Ovary (tissue), 3 donors: ENCODE results near the gene ARHGEF10L.

Experiments
- POLR2A ChIP-seq: fragments of 450-650 bp; IDR thresholded peaks from one replicate; pipeline ENCODE4 v1.6.1; 2017; ENCODE audit warnings: antibody characterized with exemption, mild to moderate bottlenecking, moderate library complexity
- TF ChIP-seq, protein P1 (sequence below), 3 donors: fragments of 450-650 bp in 2 of 3; fragments of 200-600 bp in 1 of 3; IDR thresholded peaks; one replicate each; pipeline versions ENCODE4 v1.5.1 to v1.8.0; 2016 to 2022; ENCODE audit warnings: antibody characterized with exemption in 3 of 3, mild to moderate bottlenecking in 1 of 3
- donor health status: DM: no; HTN: no; CAD: no.

DNA sequence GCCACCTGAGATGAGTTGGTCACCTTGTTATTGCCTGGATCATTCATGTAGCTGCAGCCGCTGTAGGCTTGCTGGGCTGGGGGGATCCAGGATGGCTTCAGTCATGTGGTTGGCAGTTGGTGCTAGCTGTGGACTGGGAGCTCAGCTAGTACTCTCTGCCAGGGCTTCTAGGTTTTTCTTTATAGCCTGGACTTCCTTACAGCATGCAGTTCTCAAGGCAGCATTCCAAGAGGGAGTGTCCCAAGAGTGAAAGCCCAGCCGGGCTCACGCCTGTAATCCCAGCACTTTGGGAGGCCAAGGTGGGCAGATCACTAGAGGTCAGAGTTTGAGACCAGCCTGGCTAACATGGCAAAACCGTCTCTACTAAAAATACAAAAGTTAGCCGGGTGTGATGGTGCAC, 192.0 kb downstream of the ARHGEF10L start:
- TF ChIP-seq, protein P1, sequence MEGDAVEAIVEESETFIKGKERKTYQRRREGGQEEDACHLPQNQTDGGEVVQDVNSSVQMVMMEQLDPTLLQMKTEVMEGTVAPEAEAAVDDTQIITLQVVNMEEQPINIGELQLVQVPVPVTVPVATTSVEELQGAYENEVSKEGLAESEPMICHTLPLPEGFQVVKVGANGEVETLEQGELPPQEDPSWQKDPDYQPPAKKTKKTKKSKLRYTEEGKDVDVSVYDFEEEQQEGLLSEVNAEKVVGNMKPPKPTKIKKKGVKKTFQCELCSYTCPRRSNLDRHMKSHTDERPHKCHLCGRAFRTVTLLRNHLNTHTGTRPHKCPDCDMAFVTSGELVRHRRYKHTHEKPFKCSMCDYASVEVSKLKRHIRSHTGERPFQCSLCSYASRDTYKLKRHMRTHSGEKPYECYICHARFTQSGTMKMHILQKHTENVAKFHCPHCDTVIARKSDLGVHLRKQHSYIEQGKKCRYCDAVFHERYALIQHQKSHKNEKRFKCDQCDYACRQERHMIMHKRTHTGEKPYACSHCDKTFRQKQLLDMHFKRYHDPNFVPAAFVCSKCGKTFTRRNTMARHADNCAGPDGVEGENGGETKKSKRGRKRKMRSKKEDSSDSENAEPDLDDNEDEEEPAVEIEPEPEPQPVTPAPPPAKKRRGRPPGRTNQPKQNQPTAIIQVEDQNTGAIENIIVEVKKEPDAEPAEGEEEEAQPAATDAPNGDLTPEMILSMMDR (IDR thresholded peaks at IDR 0.05): no peak
- no peak for TF ChIP-seq POLR2A
